Measurements from ENCODE around the gene FAM180B. TPM values are rescaled to one million over a fixed set of nuclear protein-coding genes. Genes with fewer than 3 reads are reported as not detected.

The FAM180B gene
- total and polyA plus RNA-seq, 2 experiments from 2014 or later: not detected

DNA sequence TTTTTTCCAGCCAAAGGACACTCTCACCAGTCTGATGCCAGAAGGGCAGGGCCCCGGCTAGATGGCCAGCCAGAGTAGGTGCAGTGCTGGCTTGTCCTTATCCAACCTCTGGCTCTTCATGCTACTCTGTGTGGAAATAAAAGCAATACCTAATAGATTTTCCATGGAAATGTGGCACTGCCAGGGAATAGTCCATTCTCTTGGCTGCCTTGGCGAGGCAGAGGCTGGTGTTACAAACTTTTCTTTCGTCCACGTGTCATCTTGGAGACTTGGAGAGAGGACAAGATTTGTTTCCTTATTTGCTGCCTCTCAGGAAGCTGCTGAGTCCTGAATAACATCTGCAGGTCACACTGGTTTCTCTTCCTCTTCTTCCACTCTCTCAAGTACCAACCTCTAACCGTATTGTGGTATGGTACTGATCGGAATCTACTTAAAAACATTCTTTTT, 24.9 kb downstream of the FAM180B start:
- H3K4me3 ChIP-seq: no peak overlapping the region
- Mint-ChIP-seq H3K4me3 (no peak overlapping the region), H3K9me3 (no peaks in the 10 kb centered on the region), H3K27me3 (ENCODE audit: insufficient read depth, low read depth, poor library complexity) (peaks cover 5% of the 10 kb centered on the region), H3K36me3 (ENCODE audit: low read depth) (no peaks in the 10 kb centered on the region), H3K27ac (no peak overlapping the region), H3K4me1 (peaks cover 2% of the 10 kb centered on the region; the same call in 2 of the 3 replicates)
- no peaks in the 10 kb centered on the region for H3K36me3 ChIP-seq (ENCODE audit: insufficient read depth)
- H3K27ac ChIP-seq (ENCODE audit: low read depth): no peak overlapping the region
- no peaks in the 10 kb centered on the region for H3K4me1 ChIP-seq (ENCODE audit: insufficient read depth)
- H3K4me2 ChIP-seq: no peak overlapping the region
- TF ChIP-seq, protein P1, sequence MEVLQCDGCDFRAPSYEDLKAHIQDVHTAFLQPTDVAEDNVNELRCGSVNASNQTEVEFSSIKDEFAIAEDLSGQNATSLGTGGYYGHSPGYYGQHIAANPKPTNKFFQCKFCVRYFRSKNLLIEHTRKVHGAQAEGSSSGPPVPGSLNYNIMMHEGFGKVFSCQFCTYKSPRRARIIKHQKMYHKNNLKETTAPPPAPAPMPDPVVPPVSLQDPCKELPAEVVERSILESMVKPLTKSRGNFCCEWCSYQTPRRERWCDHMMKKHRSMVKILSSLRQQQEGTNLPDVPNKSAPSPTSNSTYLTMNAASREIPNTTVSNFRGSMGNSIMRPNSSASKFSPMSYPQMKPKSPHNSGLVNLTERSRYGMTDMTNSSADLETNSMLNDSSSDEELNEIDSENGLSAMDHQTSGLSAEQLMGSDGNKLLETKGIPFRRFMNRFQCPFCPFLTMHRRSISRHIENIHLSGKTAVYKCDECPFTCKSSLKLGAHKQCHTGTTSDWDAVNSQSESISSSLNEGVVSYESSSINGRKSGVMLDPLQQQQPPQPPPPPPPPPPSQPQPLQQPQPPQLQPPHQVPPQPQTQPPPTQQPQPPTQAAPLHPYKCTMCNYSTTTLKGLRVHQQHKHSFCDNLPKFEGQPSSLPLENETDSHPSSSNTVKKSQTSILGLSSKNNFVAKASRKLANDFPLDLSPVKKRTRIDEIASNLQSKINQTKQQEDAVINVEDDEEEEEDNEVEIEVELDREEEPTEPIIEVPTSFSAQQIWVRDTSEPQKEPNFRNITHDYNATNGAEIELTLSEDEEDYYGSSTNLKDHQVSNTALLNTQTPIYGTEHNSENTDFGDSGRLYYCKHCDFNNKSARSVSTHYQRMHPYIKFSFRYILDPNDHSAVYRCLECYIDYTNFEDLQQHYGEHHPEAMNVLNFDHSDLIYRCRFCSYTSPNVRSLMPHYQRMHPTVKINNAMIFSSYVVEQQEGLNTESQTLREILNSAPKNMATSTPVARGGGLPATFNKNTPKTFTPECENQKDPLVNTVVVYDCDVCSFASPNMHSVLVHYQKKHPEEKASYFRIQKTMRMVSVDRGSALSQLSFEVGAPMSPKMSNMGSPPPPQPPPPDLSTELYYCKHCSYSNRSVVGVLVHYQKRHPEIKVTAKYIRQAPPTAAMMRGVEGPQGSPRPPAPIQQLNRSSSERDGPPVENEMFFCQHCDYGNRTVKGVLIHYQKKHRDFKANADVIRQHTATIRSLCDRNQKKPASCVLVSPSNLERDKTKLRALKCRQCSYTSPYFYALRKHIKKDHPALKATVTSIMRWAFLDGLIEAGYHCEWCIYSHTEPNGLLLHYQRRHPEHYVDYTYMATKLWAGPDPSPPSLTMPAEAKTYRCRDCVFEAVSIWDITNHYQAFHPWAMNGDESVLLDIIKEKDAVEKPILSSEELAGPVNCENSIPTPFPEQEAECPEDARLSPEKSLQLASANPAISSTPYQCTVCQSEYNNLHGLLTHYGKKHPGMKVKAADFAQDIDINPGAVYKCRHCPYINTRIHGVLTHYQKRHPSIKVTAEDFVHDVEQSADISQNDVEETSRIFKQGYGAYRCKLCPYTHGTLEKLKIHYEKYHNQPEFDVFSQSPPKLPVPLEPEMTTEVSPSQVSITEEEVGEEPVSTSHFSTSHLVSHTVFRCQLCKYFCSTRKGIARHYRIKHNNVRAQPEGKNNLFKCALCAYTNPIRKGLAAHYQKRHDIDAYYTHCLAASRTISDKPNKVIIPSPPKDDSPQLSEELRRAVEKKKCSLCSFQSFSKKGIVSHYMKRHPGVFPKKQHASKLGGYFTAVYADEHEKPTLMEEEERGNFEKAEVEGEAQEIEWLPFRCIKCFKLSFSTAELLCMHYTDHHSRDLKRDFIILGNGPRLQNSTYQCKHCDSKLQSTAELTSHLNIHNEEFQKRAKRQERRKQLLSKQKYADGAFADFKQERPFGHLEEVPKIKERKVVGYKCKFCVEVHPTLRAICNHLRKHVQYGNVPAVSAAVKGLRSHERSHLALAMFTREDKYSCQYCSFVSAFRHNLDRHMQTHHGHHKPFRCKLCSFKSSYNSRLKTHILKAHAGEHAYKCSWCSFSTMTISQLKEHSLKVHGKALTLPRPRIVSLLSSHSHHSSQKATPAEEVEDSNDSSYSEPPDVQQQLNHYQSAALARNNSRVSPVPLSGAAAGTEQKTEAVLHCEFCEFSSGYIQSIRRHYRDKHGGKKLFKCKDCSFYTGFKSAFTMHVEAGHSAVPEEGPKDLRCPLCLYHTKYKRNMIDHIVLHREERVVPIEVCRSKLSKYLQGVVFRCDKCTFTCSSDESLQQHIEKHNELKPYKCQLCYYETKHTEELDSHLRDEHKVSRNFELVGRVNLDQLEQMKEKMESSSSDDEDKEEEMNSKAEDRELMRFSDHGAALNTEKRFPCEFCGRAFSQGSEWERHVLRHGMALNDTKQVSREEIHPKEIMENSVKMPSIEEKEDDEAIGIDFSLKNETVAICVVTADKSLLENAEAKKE (CRISPR knock-in tag; IDR thresholded peaks at IDR 0.05): no peak
- TF ChIP-seq EZH2 (IDR thresholded peaks at IDR 0.05; ENCODE audit: low read depth, unreplicated experiment) (no peak), ZNF331 (CRISPR knock-in tag; IDR thresholded peaks at IDR 0.05; ENCODE audit: low read depth) (no peak), POLR2AphosphoS5 (IDR thresholded peaks at IDR 0.05; ENCODE audit: low read depth) (no peak), JUNB (IDR thresholded peaks at IDR 0.05; ENCODE audit: unreplicated experiment) (no peak), NANOG (IDR thresholded peaks at IDR 0.05; ENCODE audit: borderline replicate concordance) (no peak), EZH2phosphoT487 (IDR thresholded peaks at IDR 0.05; ENCODE audit: unreplicated experiment) (no peak), STAT1 (IDR thresholded peaks at IDR 0.05; ENCODE audit: unreplicated experiment) (no peak), CREB1 (CRISPR knock-in tag; IDR thresholded peaks at IDR 0.05; ENCODE audit: low read depth) (no peak), ZNF114 (CRISPR knock-in tag; IDR thresholded peaks at IDR 0.05) (no peak)
- TF ChIP-seq, protein P2, sequence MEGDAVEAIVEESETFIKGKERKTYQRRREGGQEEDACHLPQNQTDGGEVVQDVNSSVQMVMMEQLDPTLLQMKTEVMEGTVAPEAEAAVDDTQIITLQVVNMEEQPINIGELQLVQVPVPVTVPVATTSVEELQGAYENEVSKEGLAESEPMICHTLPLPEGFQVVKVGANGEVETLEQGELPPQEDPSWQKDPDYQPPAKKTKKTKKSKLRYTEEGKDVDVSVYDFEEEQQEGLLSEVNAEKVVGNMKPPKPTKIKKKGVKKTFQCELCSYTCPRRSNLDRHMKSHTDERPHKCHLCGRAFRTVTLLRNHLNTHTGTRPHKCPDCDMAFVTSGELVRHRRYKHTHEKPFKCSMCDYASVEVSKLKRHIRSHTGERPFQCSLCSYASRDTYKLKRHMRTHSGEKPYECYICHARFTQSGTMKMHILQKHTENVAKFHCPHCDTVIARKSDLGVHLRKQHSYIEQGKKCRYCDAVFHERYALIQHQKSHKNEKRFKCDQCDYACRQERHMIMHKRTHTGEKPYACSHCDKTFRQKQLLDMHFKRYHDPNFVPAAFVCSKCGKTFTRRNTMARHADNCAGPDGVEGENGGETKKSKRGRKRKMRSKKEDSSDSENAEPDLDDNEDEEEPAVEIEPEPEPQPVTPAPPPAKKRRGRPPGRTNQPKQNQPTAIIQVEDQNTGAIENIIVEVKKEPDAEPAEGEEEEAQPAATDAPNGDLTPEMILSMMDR (conservative IDR thresholded peaks at IDR 0.05; ENCODE audit: low read depth in 2 of 2): no peak
- TF ChIP-seq, protein P3, sequence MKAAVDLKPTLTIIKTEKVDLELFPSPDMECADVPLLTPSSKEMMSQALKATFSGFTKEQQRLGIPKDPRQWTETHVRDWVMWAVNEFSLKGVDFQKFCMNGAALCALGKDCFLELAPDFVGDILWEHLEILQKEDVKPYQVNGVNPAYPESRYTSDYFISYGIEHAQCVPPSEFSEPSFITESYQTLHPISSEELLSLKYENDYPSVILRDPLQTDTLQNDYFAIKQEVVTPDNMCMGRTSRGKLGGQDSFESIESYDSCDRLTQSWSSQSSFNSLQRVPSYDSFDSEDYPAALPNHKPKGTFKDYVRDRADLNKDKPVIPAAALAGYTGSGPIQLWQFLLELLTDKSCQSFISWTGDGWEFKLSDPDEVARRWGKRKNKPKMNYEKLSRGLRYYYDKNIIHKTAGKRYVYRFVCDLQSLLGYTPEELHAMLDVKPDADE (IDR thresholded peaks at IDR 0.05): no peak
- TF ChIP-seq, protein P4, sequence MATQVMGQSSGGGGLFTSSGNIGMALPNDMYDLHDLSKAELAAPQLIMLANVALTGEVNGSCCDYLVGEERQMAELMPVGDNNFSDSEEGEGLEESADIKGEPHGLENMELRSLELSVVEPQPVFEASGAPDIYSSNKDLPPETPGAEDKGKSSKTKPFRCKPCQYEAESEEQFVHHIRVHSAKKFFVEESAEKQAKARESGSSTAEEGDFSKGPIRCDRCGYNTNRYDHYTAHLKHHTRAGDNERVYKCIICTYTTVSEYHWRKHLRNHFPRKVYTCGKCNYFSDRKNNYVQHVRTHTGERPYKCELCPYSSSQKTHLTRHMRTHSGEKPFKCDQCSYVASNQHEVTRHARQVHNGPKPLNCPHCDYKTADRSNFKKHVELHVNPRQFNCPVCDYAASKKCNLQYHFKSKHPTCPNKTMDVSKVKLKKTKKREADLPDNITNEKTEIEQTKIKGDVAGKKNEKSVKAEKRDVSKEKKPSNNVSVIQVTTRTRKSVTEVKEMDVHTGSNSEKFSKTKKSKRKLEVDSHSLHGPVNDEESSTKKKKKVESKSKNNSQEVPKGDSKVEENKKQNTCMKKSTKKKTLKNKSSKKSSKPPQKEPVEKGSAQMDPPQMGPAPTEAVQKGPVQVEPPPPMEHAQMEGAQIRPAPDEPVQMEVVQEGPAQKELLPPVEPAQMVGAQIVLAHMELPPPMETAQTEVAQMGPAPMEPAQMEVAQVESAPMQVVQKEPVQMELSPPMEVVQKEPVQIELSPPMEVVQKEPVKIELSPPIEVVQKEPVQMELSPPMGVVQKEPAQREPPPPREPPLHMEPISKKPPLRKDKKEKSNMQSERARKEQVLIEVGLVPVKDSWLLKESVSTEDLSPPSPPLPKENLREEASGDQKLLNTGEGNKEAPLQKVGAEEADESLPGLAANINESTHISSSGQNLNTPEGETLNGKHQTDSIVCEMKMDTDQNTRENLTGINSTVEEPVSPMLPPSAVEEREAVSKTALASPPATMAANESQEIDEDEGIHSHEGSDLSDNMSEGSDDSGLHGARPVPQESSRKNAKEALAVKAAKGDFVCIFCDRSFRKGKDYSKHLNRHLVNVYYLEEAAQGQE (IDR thresholded peaks at IDR 0.05; ENCODE audit: unreplicated experiment): no peak
- no peaks in the 10 kb centered on the region for H3K79me2 ChIP-seq (replicated peaks; ENCODE audit: insufficient read depth)
- DNase-seq (ENCODE audit: low spot score) (no peak), ATAC-seq (no peak)
- no peaks in the 10 kb centered on the region for H3F3A ChIP-seq (replicated peaks; ENCODE audit: low read depth)
- peaks cover 4% of the 10 kb centered on the region; the same call in 1 of the 2 replicates for H4K20me1 ChIP-seq (replicated peaks; ENCODE audit: insufficient read depth)
- H3K9me2 ChIP-seq (ENCODE audit: insufficient read depth): no peaks in the 10 kb centered on the region
- no peaks in the 10 kb centered on the region for H3K27me3 ChIP-seq (ENCODE audit: insufficient read depth)
- no peak overlapping the region for H2AFZ ChIP-seq
